GM23338 (cell line): ENCODE data around the gene WIF1. TPM values are rescaled to one million over a fixed set of nuclear protein-coding genes. Genes with fewer than 3 reads are reported as not detected.

ENCODE experiments used
- ATAC-seq: fragments of 200-7000 bp; cut with Tn5 transposase; 3 replicates; pipeline ENCODE4 v1.9.1; 2020
- DNase-seq: peaks from one replicate; pipeline ENCODE4 v3.0.0-alpha.2; 2015; ENCODE audit warnings: low spot score
- H2AFZ ChIP-seq: fragments of 200-600 bp; sonication (generic); 2 replicates; pipeline ENCODE4 v1.8.0; 2016; ENCODE audit warnings: antibody characterized with exemption, mild to moderate bottlenecking, moderate library complexity
- H3F3A ChIP-seq: fragments of 200-600 bp; sonication (generic); replicated peaks from 2 replicates; pipeline ENCODE4 v1.8.0; 2017; ENCODE audit warnings: antibody characterized with exemption, mixed run types, low read depth
- H3K27ac ChIP-seq: fragments of 200-600 bp; sonication (generic); 2 replicates; pipeline ENCODE4 v1.6.1; 2016; ENCODE audit warnings: low read depth
- H3K27me3 ChIP-seq: fragments of 200-600 bp; sonication (generic); 2 replicates; pipeline ENCODE4 v1.8.0; 2016; ENCODE audit warnings: mild to moderate bottlenecking, mixed run types, moderate library complexity; ENCODE audit not compliant: insufficient read depth
- H3K36me3 ChIP-seq: fragments of 200-600 bp; sonication (generic); 2 replicates; pipeline ENCODE4 v1.8.0; 2016; ENCODE audit warnings: mild to moderate bottlenecking; ENCODE audit not compliant: insufficient read depth
- H3K4me1 ChIP-seq: fragments of 200-600 bp; sonication (generic); 2 replicates; pipeline ENCODE4 v1.8.0; 2016; ENCODE audit warnings: mild to moderate bottlenecking, moderate library complexity; ENCODE audit not compliant: insufficient read depth
- H3K4me2 ChIP-seq: fragments of 200-600 bp; sonication (generic); 2 replicates; pipeline ENCODE4 v1.7.1; 2017; ENCODE audit warnings: mixed run types
- H3K4me3 ChIP-seq: fragments of 200-600 bp; sonication (generic); 2 replicates; pipeline ENCODE4 v1.6.1; 2016; ENCODE audit warnings: mixed run types
- H3K79me2 ChIP-seq: fragments of 200-600 bp; sonication (generic); replicated peaks from 2 replicates; pipeline ENCODE4 v1.8.0; 2017; ENCODE audit warnings: mild to moderate bottlenecking; ENCODE audit not compliant: insufficient read depth
- H3K9me2 ChIP-seq: fragments of 200-600 bp; sonication (generic); 2 replicates; pipeline ENCODE4 v1.8.0; 2017; ENCODE audit not compliant: insufficient read depth
- H4K20me1 ChIP-seq: fragments of 200-600 bp; sonication (generic); replicated peaks from 2 replicates; pipeline ENCODE4 v1.8.0; 2017; ENCODE audit warnings: mild to moderate bottlenecking; ENCODE audit not compliant: insufficient read depth
- H3K27ac Mint-ChIP-seq: 2 replicates; pipeline ENCODE4 v1.8.0; 2020; ENCODE audit warnings: inconsistent platforms, mild to moderate bottlenecking, moderate library complexity, mixed read lengths
- H3K27me3 Mint-ChIP-seq: 3 replicates; pipeline ENCODE4 v1.8.0; 2022; ENCODE audit warnings: low read depth, mild to moderate bottlenecking, moderate library complexity, mixed read lengths, inconsistent platforms; ENCODE audit not compliant: insufficient read depth, poor library complexity
- H3K36me3 Mint-ChIP-seq: 3 replicates; pipeline ENCODE4 v1.8.0; 2021; ENCODE audit warnings: low read depth, mild to moderate bottlenecking, inconsistent platforms, moderate library complexity, mixed read lengths
- H3K4me1 Mint-ChIP-seq: 3 replicates; pipeline ENCODE4 v1.8.0; 2020; ENCODE audit warnings: mild to moderate bottlenecking, inconsistent platforms, mixed read lengths
- H3K4me3 Mint-ChIP-seq: 3 replicates; pipeline ENCODE4 v1.8.0; 2021; ENCODE audit warnings: moderate library complexity, mild to moderate bottlenecking, inconsistent platforms, mixed read lengths
- H3K9me3 Mint-ChIP-seq: 3 replicates; pipeline ENCODE4 v1.8.0; 2020; ENCODE audit warnings: moderate library complexity, mild to moderate bottlenecking, inconsistent platforms, mixed read lengths
- EZH2 ChIP-seq: fragments of 200-600 bp; sonication (generic); IDR thresholded peaks from one replicate; pipeline ENCODE4 v1.8.0; 2017; ENCODE audit warnings: antibody characterized with exemption, mild to moderate bottlenecking, low read depth; ENCODE audit not compliant: unreplicated experiment
- NANOG ChIP-seq: IDR thresholded peaks from 2 replicates; pipeline ENCODE4 v1.6.1; 2016; ENCODE audit warnings: antibody characterized with exemption, borderline replicate concordance
- polyA plus RNA-seq: library from polyadenylated mRNA; unstranded; fragments of >200 nt; fragmentation: Nextera tagmentation; extraction: Ambion mirVana; gene quantifications from 2 replicates; pipeline ENCODE4 v1.2.1, GENCODE V29; 2016
- total RNA-seq: library from RNA; depleted of rRNA; stranded (reverse); fragments of >200 nt; shearing (Covaris generic); gene quantifications from 2 replicates; pipeline ENCODE4 v1.2.3, GENCODE V29; 2014
- TF ChIP-seq, protein P1 (sequence below), 2 experiments: fragments of 200-600 bp in 1 of 2; sonication (generic) in 1 of 2; conservative IDR thresholded peaks; 2 replicates each; pipeline versions ENCODE4 v1.5.1 to v1.6.1; 2016 to 2017; ENCODE audit warnings: antibody characterized with exemption in 2 of 2, low read depth in 2 of 2, mild to moderate bottlenecking in 2 of 2, moderate library complexity in 1 of 2
- TF ChIP-seq, protein P2 (sequence below): IDR thresholded peaks from one replicate; pipeline ENCODE4 v1.6.1; 2018; ENCODE audit warnings: antibody characterized with exemption; ENCODE audit not compliant: unreplicated experiment

The WIF1 gene
- total and polyA plus RNA-seq, 2 experiments from 2014 or later, result 4.1 to 4.2 TPM

DNA sequence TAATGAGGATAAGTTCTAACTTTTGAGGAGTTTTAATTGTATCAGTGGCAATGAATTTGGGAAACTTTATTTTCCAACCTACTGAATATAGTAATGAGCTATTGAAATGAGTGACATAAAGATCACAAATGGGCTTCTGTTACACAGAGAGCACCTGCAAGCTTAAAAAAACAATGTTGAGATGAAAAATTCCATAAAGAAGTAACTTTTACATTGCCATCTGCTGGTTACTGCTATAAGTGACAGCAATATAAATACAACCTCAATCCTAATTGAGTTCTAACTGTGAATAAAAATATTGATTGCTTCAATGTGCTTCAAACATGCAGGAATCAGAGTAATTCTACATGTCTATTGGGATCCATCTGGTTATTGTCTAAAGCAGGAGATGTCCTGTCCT lies 14.2 kb downstream of the WIF1 start:
- H3K27me3 ChIP-seq, result no peaks in the 10 kb centered on the region
- 0 out of 2 replicates have a peak, but pooled peaks cover 4% of the 10 kb centered on the region for H3K9me2 ChIP-seq
- ATAC-seq (no peak), DNase-seq (peak; percentile 23)
- H2AFZ ChIP-seq, result no peak overlapping the region
- H3K27ac ChIP-seq, result no peak overlapping the region
- Mint-ChIP-seq H3K4me1 (peaks cover 10% of the 10 kb centered on the region), H3K9me3 (no peaks in the 10 kb centered on the region), H3K27ac (no peak overlapping the region), H3K27me3 (no peaks in the 10 kb centered on the region), H3K4me3 (no peak overlapping the region), H3K36me3 (no peaks in the 10 kb centered on the region)
- no peaks in the 10 kb centered on the region for H3K79me2 ChIP-seq
- no peaks in the 10 kb centered on the region for H3K36me3 ChIP-seq
- no peak overlapping the region for H3K4me3 ChIP-seq
- no peaks in the 10 kb centered on the region for H4K20me1 ChIP-seq
- H3F3A ChIP-seq, result no peaks in the 10 kb centered on the region
- H3K4me2 ChIP-seq, result no peak overlapping the region
- 0 out of 2 replicates have a peak, but pooled peaks cover 8% of the 10 kb centered on the region for H3K4me1 ChIP-seq
- TF ChIP-seq EZH2, result no peak
- TF ChIP-seq, protein P1, sequence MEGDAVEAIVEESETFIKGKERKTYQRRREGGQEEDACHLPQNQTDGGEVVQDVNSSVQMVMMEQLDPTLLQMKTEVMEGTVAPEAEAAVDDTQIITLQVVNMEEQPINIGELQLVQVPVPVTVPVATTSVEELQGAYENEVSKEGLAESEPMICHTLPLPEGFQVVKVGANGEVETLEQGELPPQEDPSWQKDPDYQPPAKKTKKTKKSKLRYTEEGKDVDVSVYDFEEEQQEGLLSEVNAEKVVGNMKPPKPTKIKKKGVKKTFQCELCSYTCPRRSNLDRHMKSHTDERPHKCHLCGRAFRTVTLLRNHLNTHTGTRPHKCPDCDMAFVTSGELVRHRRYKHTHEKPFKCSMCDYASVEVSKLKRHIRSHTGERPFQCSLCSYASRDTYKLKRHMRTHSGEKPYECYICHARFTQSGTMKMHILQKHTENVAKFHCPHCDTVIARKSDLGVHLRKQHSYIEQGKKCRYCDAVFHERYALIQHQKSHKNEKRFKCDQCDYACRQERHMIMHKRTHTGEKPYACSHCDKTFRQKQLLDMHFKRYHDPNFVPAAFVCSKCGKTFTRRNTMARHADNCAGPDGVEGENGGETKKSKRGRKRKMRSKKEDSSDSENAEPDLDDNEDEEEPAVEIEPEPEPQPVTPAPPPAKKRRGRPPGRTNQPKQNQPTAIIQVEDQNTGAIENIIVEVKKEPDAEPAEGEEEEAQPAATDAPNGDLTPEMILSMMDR (conservative IDR thresholded peaks at IDR 0.05; ENCODE audit: low read depth in 2 of 2), result peak; percentile 37 to 53; a peak in 3 of 4 replicates

DNA sequence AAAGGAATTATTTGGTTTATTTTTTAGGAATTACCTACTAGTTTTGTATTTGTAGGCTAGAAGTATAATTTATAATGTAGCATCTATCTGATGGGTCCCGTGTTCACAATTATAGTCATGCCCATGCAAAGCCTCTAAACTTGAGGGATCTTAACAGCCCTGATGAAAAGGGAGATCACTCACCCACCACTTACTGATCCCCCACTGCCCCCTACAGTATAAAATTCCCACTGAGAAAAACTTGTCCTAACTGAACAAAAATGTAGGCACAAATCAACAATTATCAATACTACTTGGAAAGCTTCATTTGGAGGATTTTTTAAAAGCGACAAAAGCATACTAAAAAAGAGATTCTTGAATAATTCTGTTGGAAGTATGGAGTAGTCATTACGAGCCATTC lies 21.0 kb downstream of the WIF1 start:
- Histone ChIP-seq H2AFZ (no peak overlapping the region), H4K20me1 (no peaks in the 10 kb centered on the region), H3K79me2 (no peaks in the 10 kb centered on the region), H3K9me2 (no peaks in the 10 kb centered on the region), H3K4me3 (no peak overlapping the region), H3K27me3 (no peaks in the 10 kb centered on the region), H3K4me1 (peaks cover 8% of the 10 kb centered on the region; the same call in 1 of the 2 replicates), H3K4me2 (no peak overlapping the region), H3K27ac (no peak overlapping the region), H3K36me3 (no peaks in the 10 kb centered on the region), H3F3A (no peaks in the 10 kb centered on the region)
- Mint-ChIP-seq H3K4me1 (peaks cover 19% of the 10 kb centered on the region), H3K27me3 (peaks cover 2% of the 10 kb centered on the region), H3K27ac (no peak overlapping the region), H3K36me3 (no peaks in the 10 kb centered on the region), H3K9me3 (no peaks in the 10 kb centered on the region), H3K4me3 (no peak overlapping the region)
- DNase-seq, result peak; percentile 65
- ATAC-seq, result peak; percentile 77
- TF ChIP-seq, protein P2, sequence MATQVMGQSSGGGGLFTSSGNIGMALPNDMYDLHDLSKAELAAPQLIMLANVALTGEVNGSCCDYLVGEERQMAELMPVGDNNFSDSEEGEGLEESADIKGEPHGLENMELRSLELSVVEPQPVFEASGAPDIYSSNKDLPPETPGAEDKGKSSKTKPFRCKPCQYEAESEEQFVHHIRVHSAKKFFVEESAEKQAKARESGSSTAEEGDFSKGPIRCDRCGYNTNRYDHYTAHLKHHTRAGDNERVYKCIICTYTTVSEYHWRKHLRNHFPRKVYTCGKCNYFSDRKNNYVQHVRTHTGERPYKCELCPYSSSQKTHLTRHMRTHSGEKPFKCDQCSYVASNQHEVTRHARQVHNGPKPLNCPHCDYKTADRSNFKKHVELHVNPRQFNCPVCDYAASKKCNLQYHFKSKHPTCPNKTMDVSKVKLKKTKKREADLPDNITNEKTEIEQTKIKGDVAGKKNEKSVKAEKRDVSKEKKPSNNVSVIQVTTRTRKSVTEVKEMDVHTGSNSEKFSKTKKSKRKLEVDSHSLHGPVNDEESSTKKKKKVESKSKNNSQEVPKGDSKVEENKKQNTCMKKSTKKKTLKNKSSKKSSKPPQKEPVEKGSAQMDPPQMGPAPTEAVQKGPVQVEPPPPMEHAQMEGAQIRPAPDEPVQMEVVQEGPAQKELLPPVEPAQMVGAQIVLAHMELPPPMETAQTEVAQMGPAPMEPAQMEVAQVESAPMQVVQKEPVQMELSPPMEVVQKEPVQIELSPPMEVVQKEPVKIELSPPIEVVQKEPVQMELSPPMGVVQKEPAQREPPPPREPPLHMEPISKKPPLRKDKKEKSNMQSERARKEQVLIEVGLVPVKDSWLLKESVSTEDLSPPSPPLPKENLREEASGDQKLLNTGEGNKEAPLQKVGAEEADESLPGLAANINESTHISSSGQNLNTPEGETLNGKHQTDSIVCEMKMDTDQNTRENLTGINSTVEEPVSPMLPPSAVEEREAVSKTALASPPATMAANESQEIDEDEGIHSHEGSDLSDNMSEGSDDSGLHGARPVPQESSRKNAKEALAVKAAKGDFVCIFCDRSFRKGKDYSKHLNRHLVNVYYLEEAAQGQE, result no peak
- TF ChIP-seq NANOG, result no peak
- TF ChIP-seq, protein P1 (conservative IDR thresholded peaks at IDR 0.05; ENCODE audit: low read depth in 2 of 2), result peak; percentile 80 to 83
